Measurements from ENCODE around the gene NAA60.
"Not testable (repeated sequence)": the region's sequence is repeated elsewhere in the genome, so short reads cannot be mapped to it uniquely, and the experiment has no call there.

Gene NAA60

GRCh38 chr16:3519581-3519980 is 76.1 kb downstream of the NAA60 start:
- no peak for DNase-seq (ENCODE audit: low read depth)
- H3K4me3 ChIP-seq (ENCODE audit: low read depth, low read length), result no peak overlapping the region
- TF ChIP-seq CTCF (IDR thresholded peaks at IDR 0.05; ENCODE audit: low read depth, low read length, missing control alignments), result no peak

GRCh38 chr16:3520413-3520812 is 76.9 kb downstream of the NAA60 start:
- no peak for DNase-seq (ENCODE audit: low read depth)
- no peak overlapping the region for H3K4me3 ChIP-seq (ENCODE audit: low read depth, low read length)
- TF ChIP-seq CTCF (IDR thresholded peaks at IDR 0.05; ENCODE audit: low read depth, low read length, missing control alignments), result no peak

GRCh38 chr16:3520841-3521240 is 77.4 kb downstream of the NAA60 start:
- DNase-seq (ENCODE audit: low read depth), result no peak
- no peak for TF ChIP-seq CTCF (IDR thresholded peaks at IDR 0.05; ENCODE audit: low read depth, low read length, missing control alignments)
- H3K4me3 ChIP-seq (ENCODE audit: low read depth, low read length), result no peak overlapping the region

- no peak for DNase-seq (ENCODE audit: low read depth)
- H3K4me3 ChIP-seq (ENCODE audit: low read depth, low read length), result no peak overlapping the region
- no peak for TF ChIP-seq CTCF (IDR thresholded peaks at IDR 0.05; ENCODE audit: low read depth, low read length, missing control alignments)
Measured at GRCh38 chr16:3523281-3523680, 79.8 kb downstream of the NAA60 start.

GRCh38 chr16:3525951-3526350 is 82.5 kb downstream of the NAA60 start:
- H3K4me3 ChIP-seq (ENCODE audit: low read depth, low read length), result no peak overlapping the region
- DNase-seq (ENCODE audit: low read depth), result no peak
- no peak for TF ChIP-seq CTCF (IDR thresholded peaks at IDR 0.05; ENCODE audit: low read depth, low read length, missing control alignments)

GRCh38 chr16:3527216-3527829 is 83.8 kb downstream of the NAA60 start:
- H3K4me3 ChIP-seq (ENCODE audit: low read depth, low read length), result not testable (repeated sequence)
- TF ChIP-seq CTCF (IDR thresholded peaks at IDR 0.05; ENCODE audit: low read depth, low read length, missing control alignments), result peak; percentile 69
- peak; percentile 13 for DNase-seq (ENCODE audit: low read depth)

- no peak for TF ChIP-seq CTCF (IDR thresholded peaks at IDR 0.05; ENCODE audit: low read depth, low read length, missing control alignments)
- no peak for DNase-seq (ENCODE audit: low read depth)
- no peak overlapping the region for H3K4me3 ChIP-seq (ENCODE audit: low read depth, low read length)
Measured at GRCh38 chr16:3528406-3528805, 84.9 kb downstream of the NAA60 start.

Data from GM12864 (cell line).